GM12878 (cell line): ENCODE data around the gene VWA3A. TPM values are rescaled to one million over a fixed set of nuclear protein-coding genes. Genes with fewer than 3 reads are reported as not detected.

Experiments used
- CBFB ChIP-seq: IDR thresholded peaks from 2 replicates; pipeline ENCODE4 v1.6.1; 2016; ENCODE audit warnings: antibody characterized with exemption, low read depth
- FOXM1 ChIP-seq: IDR thresholded peaks from 2 replicates; pipeline ENCODE4 v1.6.1; 2012; ENCODE audit warnings: low read depth, mild to moderate bottlenecking, inconsistent platforms, low read length, moderate library complexity
- MTA2 ChIP-seq: fragments of 450-650 bp; IDR thresholded peaks from 2 replicates; pipeline ENCODE4 v1.6.1; 2016; ENCODE audit warnings: low read depth, mild to moderate bottlenecking, moderate library complexity
- MXI1 ChIP-seq: fragments of 150-350 bp; IDR thresholded peaks from 2 replicates; pipeline ENCODE4 v1.6.1; 2011; ENCODE audit warnings: low read depth, mild to moderate bottlenecking, inconsistent platforms, low read length, improper control_type of control experiment
- MYB ChIP-seq: fragments of 150-350 bp; IDR thresholded peaks from 2 replicates; pipeline ENCODE4 v1.6.1; 2014; ENCODE audit warnings: mild to moderate bottlenecking, low read depth, low read length, borderline replicate concordance
- MYC ChIP-seq: IDR thresholded peaks from 2 replicates; pipeline ENCODE4 v1.6.1; 2011; ENCODE audit warnings: mild to moderate bottlenecking, low read length, moderate library complexity, inconsistent platforms; ENCODE audit not compliant: insufficient read depth, insufficient replicate concordance, insufficient read length, severe bottlenecking
- PRDM15 ChIP-seq: fragments of 450-650 bp; formaldehyde crosslinking; IDR thresholded peaks from 2 replicates; pipeline ENCODE4 v1.4.0; 2020; ENCODE audit warnings: mild to moderate bottlenecking, moderate library complexity
- RFX5 ChIP-seq: IDR thresholded peaks from 2 replicates; pipeline ENCODE4 v1.6.1; 2011; ENCODE audit warnings: low read depth, low read length, improper control_type of control experiment
- SMAD5 ChIP-seq: IDR thresholded peaks from 2 replicates; pipeline ENCODE4 v1.6.1; 2016; ENCODE audit warnings: antibody characterized with exemption, low read depth
- SUPT20H ChIP-seq: IDR thresholded peaks from 2 replicates; pipeline ENCODE4 v1.6.1; 2011; ENCODE audit warnings: low read depth, mild to moderate bottlenecking, low read length, moderate library complexity, borderline replicate concordance; ENCODE audit not compliant: control insufficient read depth
- YY1 ChIP-seq: IDR thresholded peaks from 2 replicates; pipeline ENCODE4 v1.6.1; 2011; ENCODE audit warnings: low read depth, mild to moderate bottlenecking, low read length
- ZNF384 ChIP-seq: IDR thresholded peaks from 2 replicates; pipeline ENCODE4 v1.6.1; 2012; ENCODE audit warnings: low read depth, mild to moderate bottlenecking, low read length, improper control_type of control experiment, borderline replicate concordance
- polyA plus RNA-seq, 11 experiments: library from polyadenylated mRNA; depleted of rRNA in 4 of 11; unstranded in 6 of 11; stranded (reverse) in 5 of 11; fragments of >200 nt; fragmentation: Nextera tagmentation in 4 of 11; fragmentation: Illumina TruSeq in 1 of 11; extraction: Ambion mirVana in 4 of 11; extraction: Trizol in 1 of 11; gene quantifications; 1 replicate in 1 of 11; 2 replicates in 10 of 11; pipeline versions ENCODE4 v1.2.1 to v1.2.3, GENCODE V29; 2011 to 2016; ENCODE audit warnings: inconsistent platforms in 2 of 11, missing spikeins in 2 of 11, low read depth in 1 of 11
- total RNA-seq, 4 experiments: library from RNA; depleted of rRNA in 3 of 4; stranded (reverse); fragments of >200 nt in 3 of 4; fragmentation: Illumina TruSeq in 1 of 4; extraction: Trizol in 1 of 4; gene quantifications; 2 replicates each; pipeline versions ENCODE4 v1.2.1 to v1.2.3, GENCODE V29; 2013 to 2021
- TF ChIP-seq, protein P1 (sequence below): IDR thresholded peaks from 2 replicates; pipeline ENCODE4 v1.6.1; 2012; ENCODE audit warnings: low read depth, low read length, improper control_type of control experiment
- TF ChIP-seq, protein P2 (sequence below): IDR thresholded peaks from 2 replicates; pipeline ENCODE4 v1.6.1; 2012; ENCODE audit warnings: low read depth, low read length, improper control_type of control experiment
- TF ChIP-seq, protein P3 (sequence below): fragments of 450-650 bp; formaldehyde crosslinking; IDR thresholded peaks from 2 replicates; pipeline ENCODE4 v1.5.0; 2022; ENCODE audit warnings: mild to moderate bottlenecking, missing genetic modification characterization

Gene VWA3A
- total and polyA plus RNA-seq, 10 of the 15 experiments (the other 5 are each of a cell fraction or from before 2014, with no cell fraction given), result 0.01 TPM; not detected in 9

DNA sequence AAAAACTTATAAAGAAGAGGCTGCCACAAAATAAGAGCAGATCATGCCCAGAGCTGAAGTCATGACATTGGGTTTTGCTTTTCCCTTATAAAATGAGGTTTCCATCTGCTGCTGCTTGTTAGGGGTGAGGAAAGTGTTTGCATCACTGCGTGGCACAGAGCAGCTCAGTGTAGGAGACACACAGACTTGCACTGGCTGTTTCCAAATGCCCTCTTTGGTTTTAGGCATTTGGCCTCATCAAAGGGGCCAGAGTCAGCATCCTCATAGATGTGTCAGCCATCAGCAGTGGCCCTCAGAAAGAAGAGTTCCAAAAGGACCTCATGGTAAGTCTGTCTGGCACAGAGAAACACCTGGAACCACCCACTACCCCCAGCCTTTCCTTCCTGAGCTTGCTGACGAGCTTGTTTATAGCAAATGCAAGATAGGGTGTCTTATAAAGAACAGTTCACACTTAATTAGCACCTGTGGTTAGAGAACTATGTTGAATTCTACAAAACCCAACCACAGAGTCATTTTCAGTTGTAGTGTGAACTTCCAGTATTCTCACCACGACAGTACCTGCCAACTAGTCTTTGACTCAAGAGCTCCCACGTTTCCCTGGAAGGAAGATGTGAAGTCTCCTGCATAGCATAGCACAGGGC, 17.0 kb downstream of the VWA3A start (continued):
- TF ChIP-seq, protein P1, sequence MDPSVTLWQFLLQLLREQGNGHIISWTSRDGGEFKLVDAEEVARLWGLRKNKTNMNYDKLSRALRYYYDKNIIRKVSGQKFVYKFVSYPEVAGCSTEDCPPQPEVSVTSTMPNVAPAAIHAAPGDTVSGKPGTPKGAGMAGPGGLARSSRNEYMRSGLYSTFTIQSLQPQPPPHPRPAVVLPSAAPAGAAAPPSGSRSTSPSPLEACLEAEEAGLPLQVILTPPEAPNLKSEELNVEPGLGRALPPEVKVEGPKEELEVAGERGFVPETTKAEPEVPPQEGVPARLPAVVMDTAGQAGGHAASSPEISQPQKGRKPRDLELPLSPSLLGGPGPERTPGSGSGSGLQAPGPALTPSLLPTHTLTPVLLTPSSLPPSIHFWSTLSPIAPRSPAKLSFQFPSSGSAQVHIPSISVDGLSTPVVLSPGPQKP, result no peak
- TF ChIP-seq SUPT20H (no peak), FOXM1 (no peak), PRDM15 (CRISPR knock-in tag) (no peak), MYC (no peak), MXI1 (no peak), ZNF384 (no peak), SMAD5 (no peak), RFX5 (no peak), CBFB (no peak), MYB (no peak), YY1 (no peak), MTA2 (peak; percentile 74; the same call in 1 of the 2 replicates)
- TF ChIP-seq, protein P2, sequence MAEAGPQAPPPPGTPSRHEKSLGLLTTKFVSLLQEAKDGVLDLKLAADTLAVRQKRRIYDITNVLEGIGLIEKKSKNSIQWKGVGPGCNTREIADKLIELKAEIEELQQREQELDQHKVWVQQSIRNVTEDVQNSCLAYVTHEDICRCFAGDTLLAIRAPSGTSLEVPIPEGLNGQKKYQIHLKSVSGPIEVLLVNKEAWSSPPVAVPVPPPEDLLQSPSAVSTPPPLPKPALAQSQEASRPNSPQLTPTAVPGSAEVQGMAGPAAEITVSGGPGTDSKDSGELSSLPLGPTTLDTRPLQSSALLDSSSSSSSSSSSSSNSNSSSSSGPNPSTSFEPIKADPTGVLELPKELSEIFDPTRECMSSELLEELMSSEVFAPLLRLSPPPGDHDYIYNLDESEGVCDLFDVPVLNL, result no peak
- TF ChIP-seq, protein P3, sequence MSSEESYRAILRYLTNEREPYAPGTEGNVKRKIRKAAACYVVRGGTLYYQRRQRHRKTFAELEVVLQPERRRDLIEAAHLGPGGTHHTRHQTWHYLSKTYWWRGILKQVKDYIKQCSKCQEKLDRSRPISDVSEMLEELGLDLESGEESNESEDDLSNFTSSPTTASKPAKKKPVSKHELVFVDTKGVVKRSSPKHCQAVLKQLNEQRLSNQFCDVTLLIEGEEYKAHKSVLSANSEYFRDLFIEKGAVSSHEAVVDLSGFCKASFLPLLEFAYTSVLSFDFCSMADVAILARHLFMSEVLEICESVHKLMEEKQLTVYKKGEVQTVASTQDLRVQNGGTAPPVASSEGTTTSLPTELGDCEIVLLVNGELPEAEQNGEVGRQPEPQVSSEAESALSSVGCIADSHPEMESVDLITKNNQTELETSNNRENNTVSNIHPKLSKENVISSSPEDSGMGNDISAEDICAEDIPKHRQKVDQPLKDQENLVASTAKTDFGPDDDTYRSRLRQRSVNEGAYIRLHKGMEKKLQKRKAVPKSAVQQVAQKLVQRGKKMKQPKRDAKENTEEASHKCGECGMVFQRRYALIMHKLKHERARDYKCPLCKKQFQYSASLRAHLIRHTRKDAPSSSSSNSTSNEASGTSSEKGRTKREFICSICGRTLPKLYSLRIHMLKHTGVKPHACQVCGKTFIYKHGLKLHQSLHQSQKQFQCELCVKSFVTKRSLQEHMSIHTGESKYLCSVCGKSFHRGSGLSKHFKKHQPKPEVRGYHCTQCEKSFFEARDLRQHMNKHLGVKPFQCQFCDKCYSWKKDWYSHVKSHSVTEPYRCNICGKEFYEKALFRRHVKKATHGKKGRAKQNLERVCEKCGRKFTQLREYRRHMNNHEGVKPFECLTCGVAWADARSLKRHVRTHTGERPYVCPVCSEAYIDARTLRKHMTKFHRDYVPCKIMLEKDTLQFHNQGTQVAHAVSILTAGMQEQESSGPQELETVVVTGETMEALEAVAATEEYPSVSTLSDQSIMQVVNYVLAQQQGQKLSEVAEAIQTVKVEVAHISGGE (CRISPR knock-in tag), result no peak
